ENCODE results near the gene MAPK14. TPM values are rescaled to one million over a fixed set of nuclear protein-coding genes. Genes with fewer than 3 reads are reported as not detected.

The MAPK14 gene
- polyA plus RNA-seq, 2 of the 4 experiments (the other 2 are of a cell fraction), result 19.4 to 36.7 TPM

DNA sequence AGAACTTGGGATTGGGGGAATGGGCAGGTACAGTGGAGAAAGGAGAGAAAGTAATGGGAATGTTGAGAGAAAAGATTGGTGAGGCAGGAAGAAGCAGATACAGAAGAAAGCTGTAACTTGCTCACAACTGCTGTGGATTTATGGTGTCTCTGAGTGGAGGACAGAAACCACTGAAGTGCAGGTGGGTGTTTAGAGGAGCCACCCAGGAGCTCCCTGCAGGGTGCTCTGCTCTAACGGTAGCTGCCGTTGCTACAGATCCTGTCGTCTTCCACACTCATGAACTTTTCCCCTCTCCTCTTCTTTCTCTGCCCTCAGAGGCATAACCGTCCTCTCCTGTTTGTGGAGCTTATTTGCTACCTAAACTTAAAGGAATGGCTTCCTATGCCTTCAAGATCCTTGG, 75.2 kb downstream of the MAPK14 start:
- no peak for FAIRE-seq

DNA sequence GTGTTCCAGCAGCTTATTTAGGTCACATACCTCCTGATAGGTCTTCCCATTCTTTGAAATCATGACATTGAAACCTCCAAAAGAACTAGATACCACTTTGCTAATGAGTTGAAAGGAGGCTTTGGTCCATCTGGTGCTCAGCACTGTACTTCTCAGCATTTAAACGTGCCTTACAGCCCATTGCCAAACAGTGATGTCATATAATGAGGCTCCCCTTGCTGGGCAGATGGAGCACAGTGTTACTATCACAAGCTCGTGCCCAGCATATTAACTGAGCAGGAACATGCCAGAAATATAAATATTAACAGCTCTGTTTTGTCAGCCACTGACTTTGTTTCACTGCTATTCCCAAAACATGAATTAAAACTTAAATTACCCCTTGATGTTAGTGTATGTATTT, 77.2 kb downstream of the MAPK14 start:
- ATAC-seq, result no peak
- Histone ChIP-seq H3K9me3 (no peaks in the 10 kb centered on the region), H3K4me1 (no peaks in the 10 kb centered on the region), H3K4me2 (no peak overlapping the region), H3K27ac (no peak overlapping the region), H3K4me3 (no peak overlapping the region)
- DNase-seq (ENCODE audit: low read depth in 1 of 2, low spot score in 1 of 2), result no peak
- TF ChIP-seq HOXA7 (CRISPR knock-in tag; IDR thresholded peaks at IDR 0.05), result no peak
- no peak for TF ChIP-seq NR3C1 (IDR thresholded peaks at IDR 0.05)
- no peak for TF ChIP-seq MAFK (IDR thresholded peaks at IDR 0.05; ENCODE audit: partially characterized antibody)
- TF ChIP-seq HOXB13 (CRISPR knock-in tag; IDR thresholded peaks at IDR 0.05; ENCODE audit: low read depth), result no peak
- TF ChIP-seq, protein P1, sequence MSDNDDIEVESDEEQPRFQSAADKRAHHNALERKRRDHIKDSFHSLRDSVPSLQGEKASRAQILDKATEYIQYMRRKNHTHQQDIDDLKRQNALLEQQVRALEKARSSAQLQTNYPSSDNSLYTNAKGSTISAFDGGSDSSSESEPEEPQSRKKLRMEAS (IDR thresholded peaks at IDR 0.05), result no peak
- TF ChIP-seq, protein P2, sequence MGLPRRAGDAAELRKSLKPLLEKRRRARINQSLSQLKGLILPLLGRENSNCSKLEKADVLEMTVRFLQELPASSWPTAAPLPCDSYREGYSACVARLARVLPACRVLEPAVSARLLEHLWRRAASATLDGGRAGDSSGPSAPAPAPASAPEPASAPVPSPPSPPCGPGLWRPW (IDR thresholded peaks at IDR 0.05), result no peak
- TF ChIP-seq CHD2 (IDR thresholded peaks at IDR 0.05; ENCODE audit: low read length, partially characterized antibody), result no peak
- WGBS (ENCODE audit: missing lambda C conversion rate), result 64% methylated on average over 2 of the region's 2 CpGs
- ChIA-PET CTCF (interaction anchor here (0.6 to 3.7 kb wide), 3 partner anchors 9 to 411 kb away, joined by 3 to 37 read pairs (median 3); no protein-coding TSS in a partner anchor), POLR2A (no interaction called here)
- FAIRE-seq, result no peak

More for the DNA sequence above, 75.2 kb downstream of the MAPK14 start:
- H3K4me1 ChIP-seq, result no peaks in the 10 kb centered on the region
- no peaks in the 10 kb centered on the region for H3K9me3 ChIP-seq
- ATAC-seq (no peak), DNase-seq (ENCODE audit: low read depth in 1 of 2, low spot score in 1 of 2) (no peak)
- ChIA-PET CTCF (interaction anchor here (1.8 to 3.7 kb wide), 2 partner anchors 7 to 75 kb away, joined by 6 to 37 read pairs; partner anchors contain the start of gene MAPK14), POLR2A (no interaction called here)
- 69% methylated on average over 4 of the region's 4 CpGs for WGBS (ENCODE audit: missing lambda C conversion rate)
- H3K27ac ChIP-seq, result no peak overlapping the region
- H3K4me3 ChIP-seq, result no peak overlapping the region
- TF ChIP-seq HOXB13 (CRISPR knock-in tag; IDR thresholded peaks at IDR 0.05; ENCODE audit: low read depth) (no peak), ZSCAN20 (CRISPR knock-in tag; IDR thresholded peaks at IDR 0.05) (no peak), RNF2 (IDR thresholded peaks at IDR 0.05; ENCODE audit: borderline replicate concordance, low read depth) (no peak), FOXS1 (CRISPR knock-in tag; IDR thresholded peaks at IDR 0.05) (no peak), ZC3H11A (IDR thresholded peaks at IDR 0.05) (no peak), JUN (IDR thresholded peaks at IDR 0.05) (no peak), SREBF2 (IDR thresholded peaks at IDR 0.05) (no peak), SMC3 (IDR thresholded peaks at IDR 0.05) (no peak), ESRRA (IDR thresholded peaks at IDR 0.05; ENCODE audit: borderline replicate concordance, low read length) (no peak), HEYL (CRISPR knock-in tag; IDR thresholded peaks at IDR 0.05) (no peak), GATA3 (IDR thresholded peaks at IDR 0.05; ENCODE audit: borderline replicate concordance) (no peak), EP300 (IDR thresholded peaks at IDR 0.05) (no peak), BHLHE40 (IDR thresholded peaks at IDR 0.05; ENCODE audit: low read depth, low read length) (no peak), FOSL2 (IDR thresholded peaks at IDR 0.05) (no peak), FOSL2 (CRISPR knock-in tag; IDR thresholded peaks at IDR 0.05) (no peak), CHD2 (IDR thresholded peaks at IDR 0.05; ENCODE audit: low read length, partially characterized antibody) (no peak), RAD21 (conservative IDR thresholded peaks at IDR 0.05 in 1 of 2, IDR thresholded peaks at IDR 0.05 in 1 of 2) (no peak)
- TF ChIP-seq, protein P3, sequence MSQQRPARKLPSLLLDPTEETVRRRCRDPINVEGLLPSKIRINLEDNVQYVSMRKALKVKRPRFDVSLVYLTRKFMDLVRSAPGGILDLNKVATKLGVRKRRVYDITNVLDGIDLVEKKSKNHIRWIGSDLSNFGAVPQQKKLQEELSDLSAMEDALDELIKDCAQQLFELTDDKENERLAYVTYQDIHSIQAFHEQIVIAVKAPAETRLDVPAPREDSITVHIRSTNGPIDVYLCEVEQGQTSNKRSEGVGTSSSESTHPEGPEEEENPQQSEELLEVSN (IDR thresholded peaks at IDR 0.05; ENCODE audit: borderline replicate concordance, low read depth), result no peak
- TF ChIP-seq, protein P4, sequence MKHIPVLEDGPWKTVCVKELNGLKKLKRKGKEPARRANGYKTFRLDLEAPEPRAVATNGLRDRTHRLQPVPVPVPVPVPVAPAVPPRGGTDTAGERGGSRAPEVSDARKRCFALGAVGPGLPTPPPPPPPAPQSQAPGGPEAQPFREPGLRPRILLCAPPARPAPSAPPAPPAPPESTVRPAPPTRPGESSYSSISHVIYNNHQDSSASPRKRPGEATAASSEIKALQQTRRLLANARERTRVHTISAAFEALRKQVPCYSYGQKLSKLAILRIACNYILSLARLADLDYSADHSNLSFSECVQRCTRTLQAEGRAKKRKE (CRISPR knock-in tag; IDR thresholded peaks at IDR 0.05; ENCODE audit: low read depth), result no peak
- TF ChIP-seq, protein P5, sequence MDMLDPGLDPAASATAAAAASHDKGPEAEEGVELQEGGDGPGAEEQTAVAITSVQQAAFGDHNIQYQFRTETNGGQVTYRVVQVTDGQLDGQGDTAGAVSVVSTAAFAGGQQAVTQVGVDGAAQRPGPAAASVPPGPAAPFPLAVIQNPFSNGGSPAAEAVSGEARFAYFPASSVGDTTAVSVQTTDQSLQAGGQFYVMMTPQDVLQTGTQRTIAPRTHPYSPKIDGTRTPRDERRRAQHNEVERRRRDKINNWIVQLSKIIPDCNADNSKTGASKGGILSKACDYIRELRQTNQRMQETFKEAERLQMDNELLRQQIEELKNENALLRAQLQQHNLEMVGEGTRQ (IDR thresholded peaks at IDR 0.05), result no peak
- TF ChIP-seq, protein P6, sequence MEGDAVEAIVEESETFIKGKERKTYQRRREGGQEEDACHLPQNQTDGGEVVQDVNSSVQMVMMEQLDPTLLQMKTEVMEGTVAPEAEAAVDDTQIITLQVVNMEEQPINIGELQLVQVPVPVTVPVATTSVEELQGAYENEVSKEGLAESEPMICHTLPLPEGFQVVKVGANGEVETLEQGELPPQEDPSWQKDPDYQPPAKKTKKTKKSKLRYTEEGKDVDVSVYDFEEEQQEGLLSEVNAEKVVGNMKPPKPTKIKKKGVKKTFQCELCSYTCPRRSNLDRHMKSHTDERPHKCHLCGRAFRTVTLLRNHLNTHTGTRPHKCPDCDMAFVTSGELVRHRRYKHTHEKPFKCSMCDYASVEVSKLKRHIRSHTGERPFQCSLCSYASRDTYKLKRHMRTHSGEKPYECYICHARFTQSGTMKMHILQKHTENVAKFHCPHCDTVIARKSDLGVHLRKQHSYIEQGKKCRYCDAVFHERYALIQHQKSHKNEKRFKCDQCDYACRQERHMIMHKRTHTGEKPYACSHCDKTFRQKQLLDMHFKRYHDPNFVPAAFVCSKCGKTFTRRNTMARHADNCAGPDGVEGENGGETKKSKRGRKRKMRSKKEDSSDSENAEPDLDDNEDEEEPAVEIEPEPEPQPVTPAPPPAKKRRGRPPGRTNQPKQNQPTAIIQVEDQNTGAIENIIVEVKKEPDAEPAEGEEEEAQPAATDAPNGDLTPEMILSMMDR (IDR thresholded peaks at IDR 0.05), result no peak
- H3K4me2 ChIP-seq, result no peak overlapping the region
